D721Med (cell line): ENCODE data around the gene TRAF4.

Source experiments
- DNase-seq: peaks from one replicate; pipeline ENCODE4 v3.0.0; 2011; ENCODE audit warnings: low spot score; ENCODE audit not compliant: insufficient read length
- FAIRE-seq: peaks from 2 replicates; lab custom pipeline; 2011; peaks lifted over from hg19 to GRCh38; lab: Jason Lieb, UNC
- CTCF ChIP-seq: IDR thresholded peaks from 2 replicates; pipeline ENCODE4 v1.5.1; 2012; ENCODE audit warnings: mild to moderate bottlenecking, control low read depth; ENCODE audit not compliant: insufficient read depth; ENCODE audit errors: missing control alignments

The TRAF4 gene

GRCh38 chr17:28743243-28744103 lies at the start of gene TRAF4:
TSS of gene TRAF4 (plus strand) at chr17:28744011. CDS start at chr17:28744113, 102 bp downstream.
- no peak for FAIRE-seq
- DNase-seq: peak; percentile 73
- TF ChIP-seq CTCF: peak; percentile 12

GRCh38 chr17:28698253-28698941 lies 45.4 kb upstream of the TRAF4 start:
- DNase-seq: no peak

GRCh38 chr17:28700278-28700677 lies 43.5 kb upstream of the TRAF4 start:
- DNase-seq (no peak), FAIRE-seq (no peak)
- TF ChIP-seq CTCF: no peak

More at GRCh38 chr17:28698253-28698941, 45.4 kb upstream of the TRAF4 start:
- FAIRE-seq: no peak
- TF ChIP-seq CTCF: no peak

GRCh38 chr17:28700830-28701492 lies 42.9 kb upstream of the TRAF4 start:
- FAIRE-seq (no peak), DNase-seq (no peak)
- TF ChIP-seq CTCF: no peak

GRCh38 chr17:28702026-28702751 lies 41.6 kb upstream of the TRAF4 start:
- DNase-seq (no peak), FAIRE-seq (no peak)
- TF ChIP-seq CTCF: no peak

- DNase-seq (no peak), FAIRE-seq (no peak)
- no peak for TF ChIP-seq CTCF
Measured at GRCh38 chr17:28702752-28703150, 41.1 kb upstream of the TRAF4 start.
